Inferior parietal cortex (tissue), 1 donor: ENCODE measurements around the gene SMAD3.
A peak's percentile ranks its signal among the peaks of the same experiment; 100 is the strongest.

Experiments used
- DNase-seq: peaks from one replicate; pipeline ENCODE4 v3.0.0-alpha.2; 2016; ENCODE audit errors: extremely low spot score

SMAD3 gene

DNA sequence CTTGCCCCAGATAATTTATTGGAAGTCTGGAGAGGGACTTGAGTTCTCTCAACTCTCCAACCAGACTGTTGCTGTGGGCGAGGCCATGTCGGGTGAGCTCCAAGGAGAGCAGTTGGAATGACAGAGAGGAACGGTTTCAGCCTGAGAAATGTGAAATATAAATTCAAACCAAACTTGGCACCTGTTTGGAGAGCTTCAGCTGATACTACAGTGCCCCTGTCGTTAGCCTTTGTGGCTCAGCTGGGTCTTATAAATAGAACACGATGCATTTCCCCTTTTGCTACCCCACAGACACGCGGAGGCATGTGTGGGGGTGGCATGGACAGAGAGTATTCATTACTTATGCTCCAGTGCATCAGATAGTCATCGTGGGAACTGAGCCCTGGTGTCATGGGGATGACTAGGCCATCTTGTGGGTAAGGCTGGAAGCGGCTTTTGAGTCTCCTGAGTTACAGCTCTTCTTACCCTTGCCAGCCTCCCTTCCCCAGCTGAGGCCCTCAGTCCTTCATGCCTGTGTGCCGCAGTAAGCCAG lies 15.6 kb downstream of the SMAD3 start:
- DNase-seq = no peak

- DNase-seq = no peak
Observed at GRCh38 chr15:67082007-67082536, 16.7 kb downstream of the SMAD3 start.

- no peak for DNase-seq
Observed at GRCh38 chr15:67083135-67083762, 17.8 kb downstream of the SMAD3 start.

GRCh38 chr15:67084561-67084960 lies 19.2 kb downstream of the SMAD3 start:
- DNase-seq = no peak

DNA sequence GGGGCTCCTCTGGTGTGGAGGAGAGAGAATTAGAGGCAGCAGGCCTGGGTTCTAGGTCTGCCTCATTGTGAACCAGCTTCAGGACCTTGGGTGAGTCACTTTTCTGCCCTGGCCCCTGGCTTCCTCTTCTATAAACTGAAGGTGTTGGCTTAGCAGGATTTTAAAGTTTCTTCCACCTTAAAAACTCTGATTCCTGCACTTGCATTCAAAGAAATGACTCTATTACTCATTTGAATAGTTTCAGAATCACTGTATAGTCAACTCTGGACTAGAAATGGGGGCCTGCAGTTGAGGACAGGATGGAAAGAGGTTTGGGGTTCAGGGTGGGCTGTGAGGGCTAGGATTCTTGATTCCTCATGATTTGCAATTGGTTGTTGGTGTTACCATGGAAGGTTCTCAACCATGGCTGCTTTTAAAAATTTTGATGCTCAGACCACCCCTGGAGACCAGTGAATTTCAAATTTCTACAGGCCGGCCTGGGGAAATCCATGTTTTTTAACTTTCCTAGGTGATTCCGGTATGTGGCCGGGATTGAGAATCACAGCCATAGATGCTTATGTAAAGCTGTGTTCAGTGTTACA lies 19.9 kb downstream of the SMAD3 start:
- DNase-seq = no peak

DNA sequence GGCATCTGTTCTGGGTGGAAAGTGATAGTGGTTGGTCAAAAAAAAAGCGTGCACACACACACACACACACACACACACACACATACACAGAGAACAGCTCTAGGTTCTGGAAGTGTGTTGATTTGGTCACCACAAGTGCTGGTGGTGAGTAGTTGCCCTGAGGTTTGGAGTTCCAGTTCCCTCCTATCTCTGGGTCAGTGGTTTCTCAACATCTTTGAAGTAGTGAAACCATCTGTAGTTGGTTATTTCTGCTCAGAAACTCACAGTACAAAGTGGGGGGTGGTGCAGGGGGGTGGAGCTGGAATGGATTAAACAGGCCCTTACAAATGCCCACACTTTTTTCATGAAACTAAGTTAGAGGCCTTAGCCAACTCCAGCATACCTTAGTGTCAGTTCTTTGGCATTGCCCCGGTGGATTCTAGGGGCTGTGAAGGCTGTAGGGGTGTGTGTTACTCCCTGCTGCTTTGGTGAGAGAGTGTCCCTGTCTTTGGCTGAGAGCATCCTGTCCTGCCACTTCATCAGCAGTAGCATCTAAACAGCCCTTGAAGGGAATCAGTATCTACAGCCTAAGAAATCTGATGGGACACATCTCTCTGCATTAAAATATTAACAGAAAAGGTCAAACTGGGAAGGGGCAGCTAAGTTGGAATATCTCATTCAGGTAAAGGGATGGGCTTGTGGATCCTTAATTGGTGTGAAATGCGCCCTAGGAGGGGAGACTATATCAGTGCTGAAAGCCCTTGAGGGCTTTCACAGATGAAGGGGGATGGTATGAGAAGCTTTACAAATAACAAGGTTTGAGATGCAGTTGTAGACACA lies 20.6 kb downstream of the SMAD3 start:
- DNase-seq = no peak

- no peak for DNase-seq
Observed at GRCh38 chr15:67086637-67086914, 21.2 kb downstream of the SMAD3 start.

DNA sequence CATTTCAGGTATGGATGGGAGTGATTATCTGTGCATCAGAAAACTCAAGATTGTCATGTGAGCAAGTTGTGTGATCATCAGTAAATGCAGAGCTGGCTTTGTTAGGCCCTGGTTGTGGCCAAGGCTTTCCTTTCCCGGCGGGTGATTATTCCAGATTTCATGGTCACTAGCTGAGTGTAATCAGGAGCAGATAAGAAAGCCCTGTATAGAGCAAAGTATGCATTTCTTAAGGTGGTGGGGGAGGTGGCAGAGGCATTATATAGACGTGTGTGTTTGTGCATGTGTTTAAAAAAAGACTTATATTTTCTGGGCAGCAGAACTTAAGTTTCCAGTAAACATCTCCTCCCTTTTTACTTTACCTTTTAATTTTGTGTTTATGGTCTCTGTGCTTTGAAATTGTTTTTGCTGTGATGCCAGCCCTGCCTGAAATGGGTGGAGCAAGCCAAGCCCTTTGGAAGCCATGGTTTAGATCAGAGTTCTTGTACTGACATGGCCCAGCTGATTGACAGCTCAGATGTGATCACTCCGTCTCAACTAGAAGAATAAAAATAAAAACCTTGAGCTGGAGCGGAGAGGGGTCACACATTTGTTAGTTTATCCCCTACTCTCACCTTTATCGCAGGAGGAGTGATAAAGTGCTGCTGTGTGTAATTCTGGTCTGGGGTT lies 22.2 kb downstream of the SMAD3 start:
- DNase-seq = no peak

DNA sequence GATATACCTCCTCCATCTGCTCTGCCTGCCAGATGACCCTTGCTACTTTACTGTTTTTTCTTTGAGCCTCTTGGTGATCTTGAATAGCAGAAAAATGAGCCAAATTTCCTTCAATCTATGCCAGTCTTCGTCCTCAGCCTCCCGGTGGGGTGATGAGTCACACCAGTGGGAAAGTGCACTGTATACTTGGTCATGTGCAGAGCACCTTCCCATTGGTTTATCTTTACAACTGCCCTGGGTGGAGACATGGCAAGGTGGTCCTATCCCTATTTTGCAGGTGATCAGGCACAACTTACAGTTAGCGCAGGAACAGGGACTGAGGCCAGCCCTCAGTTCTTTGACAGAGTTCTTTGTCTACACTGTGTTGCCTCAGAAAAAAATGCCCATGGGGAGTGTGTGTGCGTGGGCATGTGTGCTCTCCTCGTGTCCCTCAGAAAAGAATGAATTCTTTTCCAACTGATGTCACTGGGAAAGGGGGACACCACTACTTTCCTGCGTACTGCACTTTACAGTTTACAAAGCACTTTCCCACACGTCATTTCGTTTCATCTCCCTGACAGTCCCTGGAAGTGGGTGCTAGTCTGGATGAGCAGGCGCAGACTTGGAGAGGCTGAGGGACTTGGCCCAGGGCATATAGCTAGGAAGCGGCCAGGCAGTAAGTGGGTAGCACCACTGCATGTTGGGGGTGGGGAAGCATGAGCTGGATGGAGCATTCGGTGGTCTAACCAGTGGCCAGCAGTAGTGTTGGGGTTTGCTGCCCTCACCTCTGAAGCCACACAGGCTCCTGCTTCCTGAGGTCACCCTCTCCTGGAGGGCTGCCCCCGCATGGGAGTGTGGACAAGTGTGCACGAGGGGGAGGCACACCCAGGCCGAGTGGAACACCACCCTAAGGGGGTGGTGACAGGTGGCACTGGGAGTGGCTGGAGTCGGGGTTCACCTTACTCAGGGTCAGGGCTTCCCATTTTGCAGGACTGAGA lies 24.1 kb downstream of the SMAD3 start:
- no peak for DNase-seq

- no peak for DNase-seq
Observed at GRCh38 chr15:67090297-67091070, 25.1 kb downstream of the SMAD3 start.

GRCh38 chr15:67091071-67091979 lies 25.9 kb downstream of the SMAD3 start:
- DNase-seq = peak; percentile 55

DNA sequence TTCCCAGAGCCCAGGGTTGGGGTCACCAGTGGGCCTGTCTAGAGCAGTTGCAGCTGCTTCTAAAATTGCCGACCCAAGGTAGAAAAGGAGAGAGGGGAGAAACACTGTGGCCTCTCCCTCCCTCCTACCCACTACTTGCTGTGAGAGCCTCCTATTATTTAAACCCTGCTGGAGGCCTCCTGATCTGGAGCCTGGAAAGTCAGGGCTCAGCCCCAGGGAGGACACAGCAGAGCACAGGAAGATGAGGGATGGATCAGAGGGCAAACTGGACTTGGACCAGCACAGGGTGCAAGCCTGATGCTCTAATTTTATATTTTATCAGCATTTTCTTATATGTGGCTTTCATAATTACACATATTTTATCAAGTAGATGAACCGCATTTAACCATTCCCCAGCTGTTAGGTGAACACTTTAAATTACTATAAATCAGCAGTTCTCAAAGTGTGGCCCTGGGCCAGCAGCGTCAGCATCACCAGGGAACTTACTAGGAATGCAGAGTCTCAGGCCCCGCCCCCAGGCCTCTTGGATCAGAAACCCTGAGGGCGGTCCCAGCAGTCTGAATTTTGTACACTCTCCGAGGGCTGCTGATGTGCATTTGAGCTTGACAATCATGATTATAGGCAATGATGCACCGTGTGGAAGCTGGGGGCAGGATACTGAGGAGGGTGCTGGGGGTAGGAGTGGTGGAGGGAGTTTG lies 26.7 kb downstream of the SMAD3 start:
- DNase-seq = no peak

- DNase-seq = no peak
Observed at GRCh38 chr15:67092752-67093503, 27.5 kb downstream of the SMAD3 start.

DNA sequence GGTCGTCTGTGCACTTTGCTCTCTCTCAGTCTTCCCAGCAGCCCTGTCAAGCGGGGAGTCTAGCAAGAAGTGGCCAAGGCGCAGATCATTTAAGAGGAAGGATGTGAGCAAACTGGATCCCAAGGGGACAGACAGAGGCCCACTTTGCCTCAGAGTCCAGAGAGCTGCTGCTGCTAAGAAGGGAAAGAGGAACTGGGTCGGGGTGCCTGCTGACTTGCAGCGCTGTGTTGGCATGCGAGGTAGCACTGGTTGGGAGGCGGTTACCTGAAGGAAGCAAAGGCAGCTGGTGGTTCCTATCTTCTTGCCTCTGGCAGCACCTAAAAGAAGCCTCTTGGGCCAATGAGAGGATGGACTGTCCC lies 28.1 kb downstream of the SMAD3 start:
- DNase-seq = no peak

- no peak for DNase-seq
Observed at GRCh38 chr15:67094001-67094826, 28.8 kb downstream of the SMAD3 start.

DNA sequence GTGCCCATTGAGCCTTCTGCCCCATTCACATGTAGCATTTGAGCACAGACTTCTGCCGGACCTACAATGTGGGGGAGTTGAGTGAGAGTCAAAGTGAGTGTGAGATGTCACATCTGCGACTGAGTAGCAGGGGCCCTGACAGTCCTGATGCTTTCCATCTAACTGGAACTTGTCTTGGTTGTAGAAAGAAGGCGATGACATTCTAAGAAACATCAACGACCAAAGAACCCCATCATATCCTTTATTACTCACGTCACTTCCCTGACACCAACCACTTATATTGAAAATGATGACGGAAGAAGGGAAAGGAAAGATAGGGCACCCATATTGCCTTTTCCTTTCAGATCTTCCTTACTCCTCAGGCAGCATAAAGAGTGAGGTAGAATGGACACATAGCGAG lies 30.5 kb downstream of the SMAD3 start:
- DNase-seq = no peak
